HCT116 (cell line): ENCODE results near the gene LSAMP. TPM values are rescaled to one million over a fixed set of nuclear protein-coding genes. Genes with fewer than 3 reads are reported as not detected.

ENCODE experiments used
- ATAC-seq: fragments of 200-7000 bp; cut with Tn5 transposase; 2 replicates; pipeline ENCODE4 v1.9.1; 2020; ENCODE audit warnings: mild to moderate bottlenecking, moderate library complexity
- BruUV-seq: library from RNA; stranded (reverse); fragments of 400-500 nt; replicated peaks from 2 replicates; lab custom pipeline; 2021; lab: Mats Ljungman, UMichigan
- CTCF ChIA-PET: fragments of 300-600 bp; sonication (Branson Sonifier 250); formaldehyde crosslinking; loops from one replicate; lab custom pipeline; 2021; ENCODE audit warnings: antibody characterized with exemption; lab: Charles Lee
- POLR2A ChIA-PET: fragments of 300-600, 350-600 bp; sonication (Branson Sonifier 250); formaldehyde crosslinking; loops from one replicate; lab custom pipeline; 2021; ENCODE audit warnings: antibody characterized with exemption; lab: Charles Lee
- RAD21 ChIA-PET, 2 experiments: fragments of 300-600 bp; sonication (Branson Sonifier 250); formaldehyde crosslinking; loops; one replicate each; lab custom pipeline; 2023; ENCODE audit warnings: low total read pairs in 2 of 2; ENCODE audit not compliant: uncharacterized antibody in 2 of 2, unreplicated experiment in 2 of 2, low non-redundant PET in 1 of 2; lab: Charles Lee
- DNase-seq: peaks from one replicate; pipeline ENCODE4 v3.0.0-alpha.2; 2010; ENCODE audit warnings: low read depth, low spot score
- H2AFZ ChIP-seq: fragments of 200-600 bp; shearing (Covaris generic), sonication (generic); 2 replicates; pipeline ENCODE4 v1.6.1; 2017; ENCODE audit warnings: low read depth, mixed run types, mixed read lengths, antibody characterized with exemption, low read length; ENCODE audit not compliant: poor library complexity, severe bottlenecking
- H3K27ac ChIP-seq: 2 replicates; pipeline ENCODE4 v1.5.1; 2012; ENCODE audit warnings: low read depth, low read length
- H3K27me3 ChIP-seq: fragments of 200-600 bp; sonication (generic); 2 replicates; pipeline ENCODE4 v1.6.1; 2016; ENCODE audit warnings: mixed run types, low read length, mixed read lengths; ENCODE audit not compliant: insufficient read depth
- H3K36me3 ChIP-seq, 2 experiments: fragments of 200-500 bp in 1 of 2; fragments of 200-600 bp in 1 of 2; sonication (Bioruptor generic) in 1 of 2; sonication (generic) in 1 of 2; 2 replicates each; pipeline versions ENCODE4 v1.5.1 to v1.6.1; 2014 to 2016; ENCODE audit warnings: low read length in 2 of 2, inconsistent platforms in 1 of 2, mixed read lengths in 1 of 2, mixed run types in 1 of 2; ENCODE audit not compliant: insufficient read depth in 2 of 2, control insufficient read depth in 1 of 2
- H3K4me1 ChIP-seq, 2 experiments: fragments of 200-600 bp in 1 of 2; sonication (generic) in 1 of 2; 2 replicates each; pipeline versions ENCODE4 v1.5.1 to v1.6.1; 2012 to 2017; ENCODE audit warnings: low read length in 2 of 2, inconsistent platforms in 1 of 2, mild to moderate bottlenecking in 1 of 2, mixed read lengths in 1 of 2, mixed run types in 1 of 2, moderate library complexity in 1 of 2; ENCODE audit not compliant: insufficient read depth in 2 of 2, control insufficient read depth in 1 of 2
- H3K4me2 ChIP-seq: fragments of 200-600 bp; sonication (generic); 2 replicates; pipeline ENCODE4 v1.6.1; 2017; ENCODE audit warnings: mixed run types, low read length, mixed read lengths
- H3K4me3 ChIP-seq, 2 experiments: fragments of 200-600 bp in 1 of 2; sonication (generic) in 1 of 2; replicated peaks in 1 of 2; 2 replicates each; pipeline ENCODE4 v1.5.1; 2011 to 2016; ENCODE audit warnings: low read length in 2 of 2, control low read depth in 1 of 2, low read depth in 1 of 2, mild to moderate bottlenecking in 1 of 2, mixed read lengths in 1 of 2, mixed run types in 1 of 2
- H3K79me2 ChIP-seq: fragments of 200-600 bp; sonication (generic); 2 replicates; pipeline ENCODE4 v1.6.1; 2017; ENCODE audit warnings: mild to moderate bottlenecking, mixed run types, low read length, moderate library complexity, mixed read lengths; ENCODE audit not compliant: insufficient read depth
- H3K9ac ChIP-seq: fragments of 200-600 bp; sonication (generic); 2 replicates; pipeline ENCODE4 v1.6.1; 2016; ENCODE audit warnings: low read length, mixed read lengths
- H3K9me2 ChIP-seq: fragments of 200-600 bp; sonication (generic), shearing (Covaris generic); 2 replicates; pipeline ENCODE4 v1.6.1; 2017; ENCODE audit warnings: mixed run types, mild to moderate bottlenecking, moderate library complexity; ENCODE audit not compliant: insufficient read depth
- H3K9me3 ChIP-seq, 2 experiments: fragments of 200-500 bp in 1 of 2; fragments of 200-600 bp in 1 of 2; sonication (Bioruptor generic) in 1 of 2; sonication (generic) in 1 of 2; 2 replicates each; pipeline ENCODE4 v1.6.1; 2014 to 2017; ENCODE audit warnings: low read length in 2 of 2, mixed read lengths in 2 of 2, inconsistent platforms in 1 of 2, low read depth in 1 of 2, mild to moderate bottlenecking in 1 of 2, mixed run types in 1 of 2, moderate library complexity in 1 of 2; ENCODE audit not compliant: control insufficient read depth in 1 of 2, insufficient read depth in 1 of 2
- H4K20me1 ChIP-seq: fragments of 200-600 bp; sonication (generic), shearing (Covaris generic); 2 replicates; pipeline ENCODE4 v1.6.1; 2017; ENCODE audit warnings: mixed run types, mild to moderate bottlenecking, moderate library complexity; ENCODE audit not compliant: insufficient read depth
- ATF3 ChIP-seq: IDR thresholded peaks from 2 replicates; pipeline ENCODE4 v1.6.1; 2012
- ELF1 ChIP-seq: IDR thresholded peaks from 2 replicates; pipeline ENCODE4 v1.6.1; 2012; ENCODE audit warnings: low read depth, borderline replicate concordance
- EZH2 ChIP-seq: fragments of 200-600 bp; sonication (generic); IDR thresholded peaks from 2 replicates; pipeline ENCODE4 v1.6.1; 2017; ENCODE audit warnings: antibody characterized with exemption, mixed run types
- EZH2phosphoT487 ChIP-seq: fragments of 200-600 bp; IDR thresholded peaks from 2 replicates; pipeline ENCODE4 v1.6.1; 2018; ENCODE audit warnings: antibody characterized with exemption, borderline replicate concordance
- MAX ChIP-seq: IDR thresholded peaks from 2 replicates; pipeline ENCODE4 v1.6.1; 2012
- RAD21 ChIP-seq: IDR thresholded peaks from 2 replicates; pipeline ENCODE4 v1.6.1; 2012; ENCODE audit warnings: low read depth, mild to moderate bottlenecking
- REST ChIP-seq: IDR thresholded peaks from 2 replicates; pipeline ENCODE4 v1.6.1; 2012; ENCODE audit warnings: low read depth
- SIN3A ChIP-seq: IDR thresholded peaks from 2 replicates; pipeline ENCODE4 v1.6.1; 2012; ENCODE audit warnings: low read depth
- TCF7L2 ChIP-seq: IDR thresholded peaks from 2 replicates; pipeline ENCODE4 v1.7.0; 2011; ENCODE audit warnings: borderline replicate concordance, inconsistent platforms; ENCODE audit not compliant: insufficient read depth, insufficient read length; ENCODE audit errors: extremely low read depth
- YY1 ChIP-seq: IDR thresholded peaks from 2 replicates; pipeline ENCODE4 v1.6.1; 2011; ENCODE audit warnings: low read length, low read depth, moderate library complexity, mild to moderate bottlenecking; ENCODE audit not compliant: insufficient replicate concordance; ENCODE audit errors: extremely low read depth
- ZNF274 ChIP-seq: fragments of 200-500 bp; sonication (Bioruptor generic); IDR thresholded peaks from 2 replicates; pipeline ENCODE4 v1.6.1; 2014; ENCODE audit warnings: mild to moderate bottlenecking, low read depth, low read length, inconsistent platforms
- intact Hi-C: fragments of 100-400 bp; cut with micrococcal nuclease; formaldehyde crosslinking; loops from 2 replicates; pipeline ENCODE4 v1.10.0; 2022
- total RNA-seq: library from RNA; stranded (reverse); gene quantifications from one replicate; pipeline ENCODE4 v1.2.1, GENCODE V29; 2021; ENCODE audit not compliant: unreplicated experiment

The LSAMP gene
- total RNA-seq, 1 experiment from 2014 or later, result 0.25 TPM

- DNase-seq (no peak), ATAC-seq (no peak)
- Histone ChIP-seq H3K36me3 (no peaks in the 10 kb centered on the region), H4K20me1 (no peaks in the 10 kb centered on the region), H3K27me3 (0 out of 2 replicates have a peak, but pooled peaks cover 4% of the 10 kb centered on the region), H3K4me3 (no peak overlapping the region), H3K4me1 (no peaks in the 10 kb centered on the region), H3K9ac (no peak overlapping the region), H3K4me2 (no peak overlapping the region), H3K9me3 (no peaks in the 10 kb centered on the region), H3K79me2 (no peaks in the 10 kb centered on the region), H3K9me2 (no peaks in the 10 kb centered on the region), H2AFZ (no peak overlapping the region), H3K27ac (no peak overlapping the region)
- intact Hi-C loops, result no loop called here
- ChIA-PET CTCF (interaction anchor here (1.5 kb wide), 1 partner anchor 13 kb away, joined by 4 read pairs; no protein-coding TSS in a partner anchor), RAD21 (no interaction called here), POLR2A (no interaction called here)
- TF ChIP-seq ZNF274 (no peak), EZH2 (no peak), RAD21 (no peak), MAX (no peak), EZH2phosphoT487 (no peak), ELF1 (no peak), REST (no peak), ATF3 (no peak), YY1 (no peak), TCF7L2 (no peak), SIN3A (no peak)
- no TSS peak for BruUV-seq
These were observed 617.8 kb downstream of the LSAMP start for GRCh38 chr3:115827495-115827894.
